ENCODE data around the gene SSC4D. TPM values are rescaled to one million over a fixed set of nuclear protein-coding genes. Genes with fewer than 3 reads are reported as not detected.

SSC4D gene
- total and polyA plus RNA-seq, 5 experiments from 2014 or later: 0.62 to 0.85 TPM; not detected in 3

GRCh38 chr7:76342222-76342621, 67.3 kb downstream of the SSC4D start:
- no peak overlapping the region for H3K4me3 Mint-ChIP-seq
- H3K9me3 Mint-ChIP-seq: no peaks in the 10 kb centered on the region
- H3K27ac Mint-ChIP-seq: peak overlapping the region in 1 of 10 donors; percentile 40
- peaks cover 37 to 82% (median 72%) of the 10 kb centered on the region in 4 donors for H3K4me1 Mint-ChIP-seq
- H3K27me3 Mint-ChIP-seq: no peaks in the 10 kb centered on the region
- POLR2A ChIA-PET: no interaction called here
- H3K36me3 Mint-ChIP-seq: peaks cover 4 to 75% (median 18%) of the 10 kb centered on the region in 3 donors
- ATAC-seq (no peak), DNase-seq (no peak)

DNA sequence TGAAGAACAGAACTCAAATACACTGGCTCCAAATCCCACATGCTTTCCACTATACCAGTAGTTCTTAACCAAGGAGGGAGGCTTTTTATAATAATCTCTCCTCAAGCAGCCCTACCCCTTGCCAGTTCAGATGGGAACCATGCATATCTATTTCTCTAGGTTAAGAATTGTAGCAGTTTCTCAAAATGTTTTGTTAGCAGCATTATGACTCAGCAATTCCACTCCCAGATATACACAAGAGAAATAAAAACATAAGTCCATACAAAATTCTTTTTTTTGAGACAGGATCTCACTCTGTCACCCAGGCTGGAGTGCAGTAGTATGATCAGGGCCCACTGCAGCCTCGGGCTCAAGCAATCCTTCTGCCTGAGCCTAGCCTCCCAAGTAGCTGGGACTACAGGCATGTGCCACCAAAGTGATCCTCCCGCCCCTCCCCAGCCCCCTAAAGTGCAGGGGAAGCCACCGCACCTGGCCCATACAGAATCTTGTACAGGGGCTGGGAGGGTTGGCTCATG, 68.8 kb downstream of the SSC4D start:
- Mint-ChIP-seq H3K36me3 (peaks cover 0 to 71% (median 15%) of the 10 kb centered on the region in 3 donors), H3K4me3 (no peak overlapping the region), H3K4me1 (peaks cover 28 to 79% (median 65%) of the 10 kb centered on the region in 4 donors), H3K27me3 (no peaks in the 10 kb centered on the region), H3K27ac (peak overlapping the region in 2 of 10 donors; percentile 47 to 48), H3K9me3 (no peaks in the 10 kb centered on the region)
- DNase-seq (no peak), ATAC-seq (no peak)
- POLR2A ChIA-PET: no interaction called here

Other genes with a start within 250 kb of the SSC4D start
- not detected for gene SRRM3, start 207.8 kb downstream of the SSC4D start, total RNA-seq
- gene SRRM3, start 207.8 kb downstream of the SSC4D start, polyA plus RNA-seq: not detected
- gene HSPB1, start 107.0 kb downstream of the SSC4D start, total RNA-seq: 10 to 100 TPM; 48.5 to 49.4 TPM
- gene HSPB1, start 107.0 kb downstream of the SSC4D start, polyA plus RNA-seq: 100 to 1,000 TPM in 2 of 3 donors, 10 to 100 TPM in 1; 96.4 to 128 (median 125) TPM
- gene YWHAG, start 50.7 kb downstream of the SSC4D start, total RNA-seq: 10 to 100 TPM; 36.5 to 38.2 TPM
- 1 to 10 TPM; 1.4 to 1.9 (median 1.7) TPM for gene YWHAG, start 50.7 kb downstream of the SSC4D start, polyA plus RNA-seq
- gene ZP3, start 15.3 kb upstream of the SSC4D start, total RNA-seq: 1 to 10 TPM; 2.3 to 3.2 TPM
- gene ZP3, start 15.3 kb upstream of the SSC4D start, polyA plus RNA-seq: 10 to 100 TPM in 1 of 3 donors, 1 to 10 TPM in 2; 5.7 to 12.4 (median 9.7) TPM
- gene DTX2, start 52.0 kb upstream of the SSC4D start, total RNA-seq: 10 to 100 TPM; 39.0 to 43.7 TPM
- gene DTX2, start 52.0 kb upstream of the SSC4D start, polyA plus RNA-seq: 10 to 100 TPM in 2 of 3 donors, 1 to 10 TPM in 1; 6.6 to 13.5 (median 12.7) TPM
- gene UPK3B, start 100.9 kb upstream of the SSC4D start, total RNA-seq: 1 to 10 TPM; 7.3 to 8.4 TPM
- not detected for gene UPK3B, start 100.9 kb upstream of the SSC4D start, polyA plus RNA-seq
- gene SPDYE16, start 133.6 kb upstream of the SSC4D start, total RNA-seq: under 1 TPM; 0.26 to 0.69 TPM
- gene SPDYE16, start 133.6 kb upstream of the SSC4D start, polyA plus RNA-seq: not detected
- gene POMZP3, start 217.6 kb upstream of the SSC4D start, total RNA-seq: 10 to 100 TPM; 19.7 to 20.5 TPM
- 10 to 100 TPM in 1 of 3 donors, 1 to 10 TPM in 2; 1.6 to 14.3 (median 3.5) TPM for gene POMZP3, start 217.6 kb upstream of the SSC4D start, polyA plus RNA-seq

Measured in naive thymus-derived CD8-positive, alpha-beta T cell (primary cell).